Femur (tissue), 1 donor: Measurements from ENCODE around the gene FHOD1.
A peak's percentile ranks its signal among the peaks of the same experiment; 100 is the strongest.

Experiments
- DNase-seq: peaks from one replicate; pipeline ENCODE4 v3.0.0-alpha.2; 2017

FHOD1 gene

GRCh38 chr16:67230809-67231660, 16.2 kb downstream of the FHOD1 start:
- DNase-seq = no peak

DNA sequence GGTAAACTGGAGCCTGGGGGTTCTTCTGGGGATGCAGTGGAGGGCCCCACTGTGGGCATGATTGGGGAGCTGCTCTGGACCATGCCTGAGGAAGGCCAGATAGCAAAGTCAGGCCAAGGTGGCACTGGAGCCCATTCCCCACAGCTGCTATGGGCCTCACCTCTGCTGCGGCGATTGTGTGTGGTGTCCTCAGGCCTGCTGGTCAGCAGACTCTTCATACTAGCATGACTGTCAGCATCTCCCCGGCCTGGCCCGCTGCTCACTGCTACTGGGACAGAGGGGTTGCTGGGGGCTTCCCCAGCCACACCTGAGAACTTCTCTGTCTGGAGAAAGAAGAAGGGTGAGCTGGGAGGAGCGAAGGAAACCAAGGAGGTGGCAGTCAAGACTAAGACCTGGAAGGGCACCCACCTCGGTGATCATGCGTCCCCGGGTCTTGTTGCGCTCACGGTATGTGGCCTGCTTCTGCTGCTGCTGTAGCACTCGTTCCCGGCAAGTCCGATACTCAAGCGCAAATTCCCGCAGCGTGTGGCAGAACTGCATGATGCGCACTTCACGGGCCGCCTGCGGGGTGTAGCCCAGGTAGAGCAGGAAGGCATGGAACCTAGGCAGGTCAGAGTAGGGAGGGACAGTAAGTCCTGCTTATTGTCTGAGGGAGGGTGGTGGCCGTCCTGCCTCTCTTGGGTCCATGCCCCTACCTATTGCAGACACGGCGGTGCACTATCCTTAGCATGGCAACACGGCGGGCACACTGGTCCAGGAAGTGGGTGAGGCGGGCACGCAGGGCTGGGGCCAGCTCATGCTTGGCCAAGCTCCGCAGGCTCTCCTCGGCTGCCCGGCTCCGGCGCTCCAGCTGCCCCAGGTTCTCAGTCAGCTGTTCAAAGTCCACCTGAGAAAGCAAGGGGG, 17.1 kb downstream of the FHOD1 start:
- no peak for DNase-seq

DNA sequence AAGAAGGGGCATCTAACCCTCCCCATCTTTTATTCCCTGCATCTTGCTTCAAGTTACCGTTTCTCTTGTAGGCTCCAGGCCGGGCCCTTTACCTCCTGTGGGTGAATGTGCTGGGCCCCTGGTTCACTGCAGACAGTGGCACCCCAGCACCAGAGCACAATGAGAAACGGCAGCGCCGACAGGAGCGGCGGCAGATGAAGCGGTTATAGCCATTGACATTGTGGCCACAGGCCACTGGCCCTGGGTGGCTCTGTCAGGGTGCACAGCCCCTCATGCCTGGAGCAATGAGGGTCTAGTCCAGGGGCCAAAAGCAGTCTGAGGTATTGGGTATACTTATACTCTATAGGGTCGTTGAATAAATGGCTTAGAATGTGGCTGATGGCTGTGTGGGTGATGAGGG, 18.4 kb downstream of the FHOD1 start:
- no peak for DNase-seq

DNA sequence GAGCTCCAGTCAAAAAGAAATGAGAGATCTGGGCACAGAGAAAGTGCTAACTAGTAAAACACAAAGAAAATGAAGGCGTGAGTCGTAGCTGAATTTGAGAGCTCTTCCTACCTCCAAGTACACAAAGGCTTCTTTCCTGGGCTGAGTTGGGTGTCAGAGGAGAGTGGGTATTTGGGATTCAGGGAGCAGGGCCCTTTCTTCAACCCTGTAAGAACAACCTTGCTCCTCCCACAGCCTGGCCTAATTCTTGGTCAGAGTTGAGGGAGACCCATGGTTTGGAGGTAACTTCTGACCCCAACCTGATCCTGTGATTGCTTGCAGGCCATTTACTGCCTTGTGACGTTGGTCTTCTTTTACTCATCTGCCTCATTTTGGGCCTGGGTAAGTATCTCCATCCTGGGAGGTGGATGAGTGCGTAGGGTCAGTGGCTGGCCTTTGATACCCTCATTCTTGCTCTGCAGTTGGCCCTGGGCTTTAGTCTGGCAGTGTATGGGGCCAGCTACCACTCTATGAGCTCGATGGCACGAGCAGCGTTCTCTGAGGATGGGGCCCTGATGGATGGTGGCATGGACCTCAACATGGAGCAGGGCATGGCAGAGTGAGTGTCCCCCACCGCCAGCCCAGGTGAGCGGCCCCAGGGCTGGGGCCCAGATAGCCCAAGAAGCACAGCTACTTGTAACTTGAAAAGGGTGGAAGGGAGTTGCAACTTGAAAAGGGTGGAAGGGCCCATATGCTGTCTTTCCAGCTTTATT, 19.1 kb downstream of the FHOD1 start:
- DNase-seq = no peak

- no peak for DNase-seq
Measured at GRCh38 chr16:67227567-67227921, 19.7 kb downstream of the FHOD1 start.

DNA sequence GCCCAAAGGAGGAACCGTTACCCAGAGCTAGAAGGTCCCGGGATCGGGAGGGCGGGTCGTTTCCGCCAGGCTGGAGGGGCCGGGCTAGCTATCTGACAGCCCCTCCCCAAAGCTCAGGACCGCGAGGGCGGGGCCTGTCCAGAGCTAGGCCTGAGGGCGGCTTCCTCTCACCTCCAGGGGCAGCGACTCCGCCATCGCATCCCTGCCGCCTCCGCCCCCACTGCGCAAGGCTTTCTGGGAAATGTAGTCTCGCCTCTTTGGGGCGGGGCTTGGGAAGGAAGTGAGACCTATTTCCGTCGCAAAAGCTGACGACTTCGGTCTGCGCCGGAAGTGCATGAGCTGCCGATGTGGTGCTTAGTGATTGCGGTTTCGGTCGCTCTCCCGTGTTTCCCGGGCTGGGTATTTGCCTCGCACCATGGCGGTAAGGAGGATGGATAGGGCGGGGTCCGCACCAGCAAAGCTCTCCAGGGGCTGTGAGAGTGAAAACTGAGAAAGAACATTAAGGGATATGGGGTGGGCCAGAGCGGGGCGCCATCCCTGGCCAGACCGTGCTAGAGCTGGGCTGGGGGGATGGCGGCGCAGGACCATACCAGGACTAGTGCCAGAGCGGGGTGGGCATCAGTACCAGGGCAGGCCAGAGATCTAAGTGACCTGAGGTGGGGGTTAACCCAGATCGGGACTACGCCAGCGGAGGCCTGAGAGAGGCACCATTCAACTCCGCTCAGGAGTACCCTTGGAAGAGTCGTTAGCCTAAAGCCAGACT, 20.3 kb downstream of the FHOD1 start, which contains the start of gene TMEM208:
Gene TMEM208 (plus strand): TSS at position 327 of the 763 bp plus-strand sequence. CDS start 89 bp downstream, at position 416.
- peak; percentile 99 for DNase-seq

GRCh38 chr16:67226295-67226803, 20.9 kb downstream of the FHOD1 start:
- no peak for DNase-seq

GRCh38 chr16:67223992-67224391, 23.3 kb downstream of the FHOD1 start:
- no peak for DNase-seq

DNA sequence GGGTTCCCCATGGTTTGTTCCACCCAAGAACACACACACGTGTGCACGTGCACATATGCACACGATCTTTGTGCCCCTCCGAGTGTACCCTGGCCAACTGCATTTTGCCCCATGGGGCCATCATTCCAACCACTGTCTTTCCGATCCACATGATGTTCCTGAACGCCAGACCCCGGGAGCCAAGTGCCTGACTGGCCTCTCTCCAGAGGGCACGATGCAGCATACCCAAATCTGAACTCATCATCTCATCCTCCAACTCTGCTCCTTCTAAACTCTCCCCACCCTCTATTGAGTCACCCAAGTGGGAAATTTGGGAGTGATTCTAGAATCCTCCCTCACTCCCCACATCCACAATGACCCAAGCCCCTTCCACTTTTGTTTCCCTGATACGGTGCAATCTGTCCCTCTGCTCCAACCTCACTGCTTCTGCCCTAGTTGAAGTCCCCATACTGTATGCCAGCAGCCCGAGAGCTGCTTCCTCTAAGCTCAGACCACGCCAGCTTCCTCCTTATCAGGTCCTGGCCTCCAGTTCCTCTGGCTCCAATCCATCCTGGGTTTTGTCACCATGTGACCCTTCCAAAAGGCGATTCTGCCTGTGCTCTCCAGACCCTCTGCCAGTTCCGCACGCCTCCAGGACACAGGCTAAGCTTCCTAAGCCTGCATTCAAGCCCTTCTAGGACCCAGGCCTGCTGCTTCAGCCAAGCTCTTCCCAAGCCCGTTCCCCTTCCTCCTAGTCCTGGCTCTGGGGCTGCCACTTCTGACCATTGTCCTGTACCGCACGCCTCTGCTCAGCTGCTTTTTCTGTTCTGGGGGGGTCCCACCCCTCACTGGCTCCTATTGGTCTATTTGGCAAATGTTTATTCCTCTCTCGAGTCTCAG, 30.4 kb downstream of the FHOD1 start:
- no peak for DNase-seq

GRCh38 chr16:67215706-67216105, 31.6 kb downstream of the FHOD1 start:
- DNase-seq = no peak

- DNase-seq = no peak
Measured at GRCh38 chr16:67213197-67214019, 33.9 kb downstream of the FHOD1 start.

DNA sequence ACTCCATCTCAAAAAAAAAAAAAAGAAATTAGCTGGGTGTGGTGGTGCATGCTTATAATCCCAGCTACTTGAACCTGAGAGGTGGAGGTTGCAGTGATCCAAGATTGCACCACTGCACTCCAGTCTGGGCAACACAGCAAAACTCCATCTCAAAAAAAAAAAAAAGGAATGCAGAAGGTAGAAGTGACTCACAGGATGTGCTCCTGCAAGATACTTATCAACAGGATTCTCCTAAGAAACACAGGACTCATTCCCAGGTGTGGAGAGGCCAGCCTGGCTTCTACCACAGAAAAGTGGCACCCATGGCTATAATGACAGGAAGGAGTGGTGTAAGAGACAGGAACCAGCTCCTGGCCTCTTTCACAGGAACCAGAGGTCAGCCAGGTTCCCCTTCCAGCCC, 34.5 kb downstream of the FHOD1 start:
- no peak for DNase-seq

DNA sequence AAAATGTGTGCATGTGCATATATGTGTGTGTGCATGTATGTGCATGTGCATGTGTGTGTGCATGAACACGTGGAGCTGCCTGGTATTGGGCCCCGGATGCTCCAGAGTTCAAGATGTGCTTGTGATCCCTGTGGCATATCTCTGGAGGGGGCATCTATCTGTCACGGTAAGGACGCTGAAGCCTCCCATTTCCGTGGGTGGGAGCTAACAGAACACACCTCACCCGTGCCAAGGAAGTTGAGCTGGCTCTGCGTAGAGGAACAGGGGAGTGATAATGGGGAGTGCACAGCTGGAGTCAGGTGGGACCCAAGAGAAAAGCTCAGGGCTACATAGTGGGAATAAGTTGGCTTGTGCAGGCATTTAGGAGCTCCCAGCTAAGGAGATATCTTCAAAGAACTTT, 35.6 kb downstream of the FHOD1 start:
- DNase-seq = no peak

DNA sequence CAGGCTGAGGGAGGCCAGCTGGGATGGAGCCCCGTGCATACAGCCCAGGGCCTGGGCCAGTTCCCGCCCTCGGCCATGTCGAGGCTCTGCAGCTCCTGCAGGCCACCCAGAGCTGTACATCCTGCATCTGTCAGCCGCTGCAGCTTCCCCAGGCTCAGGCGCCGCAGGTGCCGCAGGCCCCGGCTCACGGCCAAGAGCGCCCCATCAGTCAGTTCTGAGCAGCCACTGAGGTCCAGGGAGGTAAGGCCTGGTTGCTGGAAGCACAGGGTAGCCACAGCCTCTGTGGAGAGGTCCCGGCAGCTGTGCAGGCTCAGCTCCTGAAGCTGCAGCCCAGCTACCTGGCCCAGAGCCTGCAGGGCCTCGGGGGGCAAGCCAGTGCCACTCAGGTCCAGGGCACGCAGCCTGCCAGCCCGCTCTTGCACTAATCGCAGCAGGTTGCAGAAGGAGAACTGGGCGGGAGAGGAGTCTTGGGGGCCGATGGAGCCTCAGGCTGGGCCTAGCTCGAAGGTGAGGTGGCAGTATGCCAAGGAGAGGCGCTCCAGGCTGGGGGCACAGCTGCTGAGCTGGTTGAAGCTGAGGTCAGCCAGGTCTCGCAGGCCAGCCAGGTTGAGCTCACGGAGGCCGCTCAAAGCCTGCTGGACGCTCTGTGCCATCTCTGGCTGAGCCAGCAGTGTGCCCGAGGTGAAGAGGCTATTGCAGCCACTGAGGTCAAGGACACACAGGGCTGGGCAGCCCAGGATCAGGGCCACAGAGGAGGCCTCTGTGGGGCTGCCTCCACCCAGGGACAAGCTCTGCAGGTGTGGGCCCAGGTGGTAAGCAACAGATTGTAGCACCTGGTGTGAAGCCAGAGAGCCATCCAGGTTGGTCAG, 37.0 kb downstream of the FHOD1 start:
- DNase-seq = no peak

DNA sequence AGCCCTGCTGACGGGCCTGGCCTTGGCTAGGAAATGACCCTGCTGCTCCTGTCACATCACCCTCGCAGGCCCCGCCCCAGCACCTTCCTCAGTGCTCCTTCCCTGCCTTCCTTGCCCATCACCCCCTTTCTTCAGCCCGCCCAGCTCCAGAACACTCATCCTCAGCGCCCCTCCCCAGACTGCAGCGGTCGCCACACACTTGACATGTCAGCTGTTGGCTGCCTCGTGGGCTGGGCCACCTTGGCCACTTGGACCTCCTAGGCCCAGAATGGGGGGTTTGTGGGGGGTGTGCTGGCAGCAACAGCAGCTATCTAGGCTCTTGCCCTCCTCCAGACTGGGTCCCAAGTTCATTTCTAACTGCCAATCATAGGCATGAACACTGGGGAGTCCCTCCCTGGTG, 37.7 kb downstream of the FHOD1 start:
- no peak for DNase-seq

GRCh38 chr16:67208154-67208896, 39.0 kb downstream of the FHOD1 start:
- no peak for DNase-seq

DNA sequence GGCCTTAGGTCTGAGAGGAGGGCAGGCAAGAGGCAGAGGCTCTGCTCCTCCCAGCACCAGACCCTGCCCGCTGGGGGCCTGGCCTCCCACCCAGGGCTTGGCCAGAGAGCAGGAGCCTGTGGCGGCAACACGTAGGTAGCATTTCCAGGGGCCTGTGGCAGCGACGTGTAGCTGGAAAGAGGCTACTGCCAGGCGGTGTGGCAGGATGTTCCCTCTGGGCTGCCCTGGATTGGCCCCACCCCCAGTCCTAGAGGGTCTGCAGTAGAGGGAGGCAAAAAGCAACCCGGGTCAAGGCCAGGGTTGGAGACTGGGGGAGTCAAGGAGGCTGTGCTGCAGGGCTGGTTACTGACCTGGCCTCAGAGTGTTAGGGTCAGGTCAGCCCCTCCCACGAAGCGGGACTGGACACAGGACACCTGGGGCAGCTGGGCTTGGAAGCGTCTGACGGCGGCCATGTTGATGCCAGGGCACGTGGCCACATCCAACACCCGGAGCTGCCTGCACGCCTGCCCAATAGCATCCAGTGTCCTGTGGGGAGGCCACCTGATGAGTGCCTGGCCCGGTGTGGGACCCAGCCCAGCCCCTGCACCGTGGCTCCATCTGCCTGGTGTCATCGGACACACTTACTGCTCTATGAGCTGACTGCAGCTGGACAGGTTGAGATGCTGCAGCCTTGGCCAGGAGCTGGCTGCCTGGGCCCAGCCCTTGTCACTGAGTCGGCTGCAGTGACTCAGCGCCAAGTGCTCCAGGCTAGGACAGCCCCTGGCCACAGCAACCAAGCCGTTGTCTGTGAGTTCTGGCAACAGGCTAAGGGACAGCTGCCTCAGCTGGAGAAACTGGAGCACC, 39.8 kb downstream of the FHOD1 start:
- DNase-seq = no peak
